GM12801 (cell line): Measurements from ENCODE around the gene PROX1.

Source experiments
- CTCF ChIP-seq: IDR thresholded peaks from one replicate; pipeline ENCODE4 v1.5.1; 2011; ENCODE audit warnings: control low read depth; ENCODE audit not compliant: insufficient read length; ENCODE audit errors: extremely low read depth

Gene PROX1

GRCh38 chr1:214076708-214077065 is 88.9 kb downstream of the PROX1 start:
- no peak for TF ChIP-seq CTCF

GRCh38 chr1:214078950-214079349 is 91.2 kb downstream of the PROX1 start:
- TF ChIP-seq CTCF = no peak

GRCh38 chr1:214085325-214085724 is 97.6 kb downstream of the PROX1 start:
- TF ChIP-seq CTCF = no peak

GRCh38 chr1:214086945-214087344 is 99.2 kb downstream of the PROX1 start:
- no peak for TF ChIP-seq CTCF
